Right lobe of liver (tissue), 6 donors: ENCODE measurements around the gene AGTR2. TPM values are rescaled to one million over a fixed set of nuclear protein-coding genes. Genes with fewer than 3 reads are reported as not detected.
"Not testable (repeated sequence)": the region's sequence is repeated elsewhere in the genome, so short reads cannot be mapped to it uniquely, and the experiment has no call there.

Source experiments
- ATAC-seq, 4 donors: fragments of 200-7000 bp; cut with Tn5 transposase; one replicate each; pipeline ENCODE4 v1.9.1; 2020; ENCODE audit warnings: mild to moderate bottlenecking in 4 of 4, moderate library complexity in 4 of 4
- DNase-seq, 3 donors: peaks; one replicate each; pipeline ENCODE4 v3.0.0-alpha.2; 2020
- H3K27ac ChIP-seq, 3 donors: fragments of 200-600 bp; one replicate each; pipeline ENCODE4 v1.8.0; 2022
- H3K27me3 ChIP-seq, 2 donors: fragments of 200-600 bp; one replicate each; pipeline ENCODE4 v1.8.0; 2022
- H3K36me3 ChIP-seq, 4 donors: fragments of 200-600 bp; sonication (generic) in 1 of 4; one replicate each; pipeline versions ENCODE4 v1.5.1 to v1.8.0; 2017 to 2022; ENCODE audit warnings: control low read depth in 1 of 4
- H3K4me1 ChIP-seq, 4 donors: fragments of 200-600 bp; sonication (generic) in 1 of 4; one replicate each; pipeline versions ENCODE4 v1.5.1 to v1.8.0; 2017 to 2022; ENCODE audit warnings: control low read depth in 1 of 4
- H3K4me3 ChIP-seq, 3 donors: fragments of 200-600 bp; one replicate each; pipeline ENCODE4 v1.8.0; 2022
- H3K9me3 ChIP-seq, 4 donors: fragments of 200-600 bp; sonication (generic) in 1 of 4; one replicate each; pipeline versions ENCODE4 v1.5.1 to v1.8.0; 2017 to 2022; ENCODE audit warnings: control low read depth in 1 of 4
- POLR2A ChIP-seq: fragments of 450-650 bp; IDR thresholded peaks from one replicate; pipeline ENCODE4 v1.6.1; 2017; ENCODE audit warnings: antibody characterized with exemption, mild to moderate bottlenecking
- WGBS: methylation state at CpG from one replicate; pipeline ENCODE4 v1.1.6; 2018; ENCODE audit warnings: low coverage, low lambda C conversion rate; ENCODE audit not compliant: insufficient coverage; ENCODE audit errors: missing lambda C conversion rate; 5-methylcytosine and 5-hydroxymethylcytosine counted together
- intact Hi-C, 2 donors: fragments of 100-400 bp; cut with DNase I; formaldehyde crosslinking; loops; one replicate each; pipeline versions ENCODE4 v1.11.2 to v1.14.1; 2022
- total RNA-seq, 6 experiments: library from RNA; depleted of rRNA in 2 of 6; stranded (reverse); fragments of >200 nt in 2 of 6; fragmentation: NEBNext Ultra II Directional in 3 of 6; extraction: Animal tissue kit (Norgen Biotek cat#: 25700) in 3 of 6; gene quantifications; one replicate each; pipeline versions ENCODE4 v1.1.0 to v1.2.4, GENCODE V29; 2016 to 2023
- TF ChIP-seq, protein P1 (sequence below), 4 donors: fragments of 200-600 bp in 3 of 4; fragments of 450-650 bp in 1 of 4; IDR thresholded peaks; one replicate each; pipeline versions ENCODE4 v1.5.1 to v1.8.0; 2016 to 2022; ENCODE audit warnings: antibody characterized with exemption in 4 of 4, mild to moderate bottlenecking in 2 of 4
- donor health status: DM: no; HTN: yes; CAD: no.
- donor health status: DM: no; HTN: no; CAD: no.
- donor health status: DM: no; HTN: no; CAD: no.
- donor health status: DM: no; HTN: yes; CAD: no.
- donor health status: DM: no; HTN: yes; CAD: no.

Gene AGTR2
- total RNA-seq, 6 experiments from 2014 or later, result not detected

DNA sequence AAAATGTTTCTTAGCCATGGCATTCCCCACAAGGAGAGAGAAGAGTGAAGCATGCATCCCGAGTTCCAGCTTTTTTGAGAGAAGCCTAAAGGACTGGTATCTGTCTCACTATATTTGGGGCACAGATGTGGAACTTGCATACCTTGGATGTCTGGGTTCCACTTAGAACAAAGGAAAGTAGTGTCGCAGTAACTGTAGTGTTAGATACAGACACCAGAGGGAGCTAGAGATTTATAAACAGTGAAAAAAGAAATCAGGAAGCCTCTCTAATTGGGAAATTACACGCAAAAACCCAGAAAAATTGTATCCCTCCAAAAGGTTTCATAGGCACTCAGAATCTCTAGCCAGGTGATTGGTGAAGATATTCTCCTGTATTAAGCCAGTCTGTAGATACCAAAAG, 34.4 kb downstream of the AGTR2 start:
- intact Hi-C loops, result no loop called here
- Histone ChIP-seq H3K4me3 (no peak overlapping the region), H3K9me3 (no peaks in the 10 kb centered on the region), H3K27ac (no peak overlapping the region), H3K27me3 (peaks cover 0 to 8% of the 10 kb centered on the region in 2 donors), H3K36me3 (no peaks in the 10 kb centered on the region), H3K4me1 (no peaks in the 10 kb centered on the region)
- no peak for TF ChIP-seq POLR2A
- TF ChIP-seq, protein P1, sequence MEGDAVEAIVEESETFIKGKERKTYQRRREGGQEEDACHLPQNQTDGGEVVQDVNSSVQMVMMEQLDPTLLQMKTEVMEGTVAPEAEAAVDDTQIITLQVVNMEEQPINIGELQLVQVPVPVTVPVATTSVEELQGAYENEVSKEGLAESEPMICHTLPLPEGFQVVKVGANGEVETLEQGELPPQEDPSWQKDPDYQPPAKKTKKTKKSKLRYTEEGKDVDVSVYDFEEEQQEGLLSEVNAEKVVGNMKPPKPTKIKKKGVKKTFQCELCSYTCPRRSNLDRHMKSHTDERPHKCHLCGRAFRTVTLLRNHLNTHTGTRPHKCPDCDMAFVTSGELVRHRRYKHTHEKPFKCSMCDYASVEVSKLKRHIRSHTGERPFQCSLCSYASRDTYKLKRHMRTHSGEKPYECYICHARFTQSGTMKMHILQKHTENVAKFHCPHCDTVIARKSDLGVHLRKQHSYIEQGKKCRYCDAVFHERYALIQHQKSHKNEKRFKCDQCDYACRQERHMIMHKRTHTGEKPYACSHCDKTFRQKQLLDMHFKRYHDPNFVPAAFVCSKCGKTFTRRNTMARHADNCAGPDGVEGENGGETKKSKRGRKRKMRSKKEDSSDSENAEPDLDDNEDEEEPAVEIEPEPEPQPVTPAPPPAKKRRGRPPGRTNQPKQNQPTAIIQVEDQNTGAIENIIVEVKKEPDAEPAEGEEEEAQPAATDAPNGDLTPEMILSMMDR (IDR thresholded peaks at IDR 0.05), result peak; percentile 66 to 72 (median 68)
- 1% methylated on average over 3 of the region's 3 CpGs for WGBS
- peak; percentile 53 to 69 (median 68) for ATAC-seq
- no peak for DNase-seq

DNA sequence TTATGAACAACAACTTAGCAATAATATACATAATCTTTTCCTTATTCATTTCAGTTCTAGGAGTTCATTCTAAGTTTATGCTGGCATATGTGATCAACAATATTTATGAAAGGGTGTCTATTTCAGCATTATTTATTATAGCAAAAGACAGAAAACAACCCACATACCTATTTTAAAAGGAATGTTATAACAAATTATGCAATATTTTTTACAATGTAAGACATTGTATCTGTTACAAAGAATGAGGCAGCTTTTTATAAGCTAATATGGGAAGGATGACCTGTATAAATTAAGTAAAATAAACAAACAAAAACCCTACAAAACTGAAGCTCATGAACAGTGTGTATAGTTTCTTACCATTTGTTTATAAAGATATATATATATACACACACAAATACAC, 42.7 kb downstream of the AGTR2 start:
- intact Hi-C loops, result no loop called here
- H3K27ac ChIP-seq, result no peak overlapping the region

DNA sequence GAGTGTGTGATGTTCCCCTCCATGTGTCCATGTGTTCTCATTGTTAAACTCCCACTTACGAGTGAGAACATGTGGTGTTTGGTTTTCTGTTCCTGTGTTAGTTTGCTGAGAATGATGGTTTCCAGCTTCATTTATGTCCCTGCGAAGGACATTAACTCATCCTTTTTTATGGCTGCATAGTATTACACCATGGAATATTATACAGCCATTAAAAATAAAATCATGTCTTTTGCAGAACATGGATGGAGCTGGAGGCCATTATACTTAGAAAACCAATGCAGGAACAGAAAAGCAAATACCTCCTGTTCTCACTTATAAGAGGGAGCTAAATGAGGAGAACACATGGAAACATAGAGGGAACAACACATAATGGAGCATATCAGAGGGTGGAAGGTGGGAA, 46.5 kb downstream of the AGTR2 start:
- H3K36me3 ChIP-seq, H3K27me3 ChIP-seq, intact Hi-C loops, H3K4me3 ChIP-seq, H3K9me3 ChIP-seq, H3K4me1 ChIP-seq, H3K27ac ChIP-seq, ATAC-seq, DNase-seq: not testable (repeated sequence)
- WGBS, result 79% methylated on average over 2 of the region's 2 CpGs

More for the DNA sequence above, 42.7 kb downstream of the AGTR2 start:
- no peaks in the 10 kb centered on the region for H3K9me3 ChIP-seq
- H3K36me3 ChIP-seq, result no peaks in the 10 kb centered on the region
- no peaks in the 10 kb centered on the region for H3K4me1 ChIP-seq
- H3K4me3 ChIP-seq, result no peak overlapping the region
- no peak for TF ChIP-seq POLR2A
- TF ChIP-seq, protein P1 (IDR thresholded peaks at IDR 0.05), result no peak
- no peak for ATAC-seq
- H3K27me3 ChIP-seq, result peaks cover 0 to 2% of the 10 kb centered on the region in 2 donors
- no peak for DNase-seq
